Raji (cell line): ENCODE measurements around the gene ELMOD1.

Source experiments
- POLR2A ChIP-seq: IDR thresholded peaks from 2 replicates; pipeline ENCODE4 v1.6.1; 2011; ENCODE audit warnings: low read depth, low read length, control low read depth; ENCODE audit not compliant: insufficient read depth

The ELMOD1 gene

GRCh38 chr11:107577346-107577711 lies 13.6 kb upstream of the ELMOD1 start:
- no peak for TF ChIP-seq POLR2A

GRCh38 chr11:107581147-107581546 lies 9.8 kb upstream of the ELMOD1 start:
- no peak for TF ChIP-seq POLR2A

- no peak for TF ChIP-seq POLR2A
Observed at GRCh38 chr11:107583629-107584195, 7.2 kb upstream of the ELMOD1 start.

- no peak for TF ChIP-seq POLR2A
Observed at GRCh38 chr11:107587306-107587979, 3.5 kb upstream of the ELMOD1 start.

GRCh38 chr11:107591378-107592230 lies 657 bp downstream of the ELMOD1 start:
- no peak for TF ChIP-seq POLR2A

- no peak for TF ChIP-seq POLR2A
Observed at GRCh38 chr11:107592231-107592590, 1.3 kb downstream of the ELMOD1 start.

GRCh38 chr11:107592813-107593212 lies 1.9 kb downstream of the ELMOD1 start:
- TF ChIP-seq POLR2A, result no peak

GRCh38 chr11:107593951-107594350 lies 3.0 kb downstream of the ELMOD1 start:
- no peak for TF ChIP-seq POLR2A

GRCh38 chr11:107594736-107595135 lies 3.8 kb downstream of the ELMOD1 start:
- TF ChIP-seq POLR2A, result no peak

- TF ChIP-seq POLR2A, result no peak
Observed at GRCh38 chr11:107598225-107599139, 7.5 kb downstream of the ELMOD1 start.

GRCh38 chr11:107605061-107606006 lies 14.4 kb downstream of the ELMOD1 start:
- no peak for TF ChIP-seq POLR2A

- no peak for TF ChIP-seq POLR2A
Observed at GRCh38 chr11:107606141-107606540, 15.2 kb downstream of the ELMOD1 start.

- TF ChIP-seq POLR2A, result no peak
Observed at GRCh38 chr11:107608809-107609208, 17.9 kb downstream of the ELMOD1 start.
